Stimulated activated naive CD4-positive, alpha-beta T cell (primary cell): ENCODE results near the gene SMPD3.

ENCODE experiments used
- DNase-seq, 6 experiments: peaks; one replicate each; lab custom pipeline; 2025; lab: John Stamatoyannopoulos, UW

SMPD3 gene

DNA sequence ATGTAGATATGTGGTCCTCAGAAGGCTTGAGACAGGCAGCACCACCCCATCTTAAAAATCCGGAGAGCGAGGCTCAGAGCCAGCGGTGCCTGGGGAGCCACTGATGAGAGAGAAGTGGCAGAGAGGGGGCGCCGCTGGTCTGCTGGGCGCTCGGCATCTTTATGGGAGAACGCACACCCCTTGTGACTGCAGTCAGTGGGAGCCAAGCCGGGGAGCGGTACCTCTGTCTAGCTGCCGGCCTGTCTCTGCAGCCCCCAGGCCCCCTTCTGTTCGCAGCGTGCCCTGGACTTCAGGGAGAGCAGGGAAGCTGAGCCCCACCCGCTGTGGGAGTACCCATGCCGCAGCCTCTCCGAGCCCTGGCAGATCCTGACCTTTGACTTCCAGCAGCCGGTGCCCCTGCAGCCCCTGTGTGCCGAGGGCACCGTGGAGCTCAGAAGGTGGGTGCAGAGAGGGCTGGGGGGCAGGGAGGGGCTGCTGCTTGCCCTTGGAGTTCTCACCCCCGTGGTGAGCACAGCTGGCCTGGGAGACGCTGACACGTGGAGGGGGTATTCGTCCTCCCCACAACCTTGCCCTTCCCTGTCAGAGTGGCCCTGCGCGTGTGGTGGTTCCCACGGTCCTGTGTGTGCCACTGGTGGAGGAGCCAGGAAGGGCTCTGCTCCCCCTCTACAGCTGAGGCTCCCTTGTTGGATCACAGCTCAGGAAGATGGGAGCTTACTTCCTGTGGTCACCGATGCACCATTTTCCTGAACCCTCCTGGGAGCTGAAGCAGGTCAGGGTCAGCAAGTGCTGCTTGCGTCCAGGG, 92.7 kb downstream of the SMPD3 start:
- DNase-seq = no peak

DNA sequence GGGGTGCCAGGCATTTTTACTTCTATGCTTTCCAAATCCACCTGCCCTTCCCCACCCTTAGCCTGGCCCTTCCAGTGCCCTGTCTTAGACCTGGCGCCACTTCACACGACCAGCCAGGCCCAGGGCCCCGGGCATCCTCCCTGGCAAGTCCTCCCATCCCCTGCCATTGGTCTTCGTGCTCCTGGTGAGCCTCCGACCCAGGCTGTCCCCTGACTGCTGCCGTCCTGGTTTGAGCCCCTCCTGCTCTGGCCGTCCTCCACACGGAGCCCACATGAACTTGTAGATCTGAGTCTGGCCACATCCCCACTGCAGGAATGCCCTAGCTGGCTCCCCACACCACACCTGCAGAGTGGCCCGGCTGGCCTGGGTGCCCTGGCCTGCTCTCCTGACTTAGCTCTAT, 93.5 kb downstream of the SMPD3 start:
- DNase-seq = no peak

DNA sequence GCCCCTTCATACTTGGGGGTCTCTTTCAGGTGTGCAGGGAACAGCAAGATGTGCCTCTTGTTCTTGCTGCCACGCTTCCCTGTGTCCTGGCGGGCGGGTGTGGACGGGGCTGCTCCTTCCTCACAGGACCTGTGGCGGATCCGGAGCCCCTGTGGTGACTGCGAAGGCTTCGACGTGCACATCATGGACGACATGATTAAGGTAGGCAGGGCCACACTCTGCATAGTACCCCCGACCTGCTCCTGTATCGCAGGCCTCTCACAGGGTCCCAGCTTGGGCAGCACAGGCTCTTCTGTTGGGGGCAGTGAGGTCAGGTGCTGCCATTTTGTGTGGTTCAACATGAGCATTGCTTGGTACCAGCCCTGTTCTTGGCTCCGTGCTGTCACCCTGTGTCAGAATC, 94.9 kb downstream of the SMPD3 start:
- no peak for DNase-seq

DNA sequence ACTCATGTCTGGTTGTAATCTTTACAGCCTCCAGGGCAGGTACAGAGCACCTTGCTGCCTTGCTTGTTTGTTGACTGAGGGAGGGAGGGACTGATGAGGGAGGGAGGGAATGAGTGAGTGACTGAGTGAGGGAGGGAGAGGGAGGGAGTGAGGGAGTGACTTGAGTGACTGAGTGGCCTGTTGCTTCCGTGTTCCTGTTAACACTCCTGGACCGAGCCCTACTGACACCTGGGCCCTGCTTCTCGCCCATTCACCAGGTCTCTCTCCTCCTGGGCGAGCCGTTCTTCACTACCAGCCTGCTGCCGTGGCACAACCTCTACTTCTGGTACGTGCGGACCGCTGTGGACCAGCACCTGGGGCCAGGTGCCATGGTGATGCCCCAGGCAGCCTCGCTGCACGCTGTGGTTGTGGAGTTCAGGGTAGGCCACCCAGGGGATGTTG, 96.3 kb downstream of the SMPD3 start:
- DNase-seq = no peak

DNA sequence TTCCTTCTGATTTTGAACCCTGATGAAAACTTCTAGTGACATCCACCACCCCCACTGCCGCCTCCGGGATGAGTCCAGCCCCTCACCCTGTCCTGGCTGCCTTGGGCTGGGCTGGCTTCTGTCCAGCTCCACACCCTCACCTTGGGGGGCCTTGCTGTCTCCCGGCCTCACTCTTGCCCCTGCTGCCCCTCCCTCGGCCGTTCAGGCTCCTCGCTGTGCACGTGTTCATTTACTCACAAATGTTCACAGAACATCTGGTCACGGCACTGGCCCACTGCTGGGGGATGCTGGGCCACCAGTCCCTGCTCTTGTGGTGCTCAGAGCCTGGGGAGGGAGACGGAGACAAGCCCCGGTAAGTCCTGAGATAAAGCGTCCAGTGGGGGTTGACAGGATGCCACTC, 96.8 kb downstream of the SMPD3 start:
- no peak for DNase-seq

DNA sequence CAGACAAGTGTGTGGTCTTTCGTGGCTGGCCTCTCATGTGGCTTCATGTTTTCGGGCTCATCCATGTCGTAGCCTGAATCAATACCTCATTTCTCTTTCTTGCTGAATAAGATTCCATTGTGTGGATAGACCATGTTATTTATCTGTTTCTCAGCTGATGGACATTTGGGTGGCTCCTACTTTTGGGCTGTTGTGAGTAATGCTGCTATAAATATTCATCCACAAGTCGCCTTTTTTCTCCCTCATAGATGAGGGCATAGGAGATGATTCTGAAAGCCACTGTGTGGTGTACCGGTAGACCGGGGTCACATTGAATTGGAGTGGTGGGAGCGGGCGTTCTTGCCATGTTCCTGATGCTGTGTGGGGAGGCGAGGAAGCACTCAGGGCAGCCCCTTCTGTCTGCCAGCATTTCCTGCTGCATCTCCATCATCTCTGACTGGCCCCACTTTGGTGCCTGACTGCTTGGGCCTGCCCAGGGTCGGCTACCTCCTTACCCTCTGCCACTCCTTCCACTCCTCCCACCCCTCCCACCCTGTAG, 97.4 kb downstream of the SMPD3 start:
- no peak for DNase-seq

DNA sequence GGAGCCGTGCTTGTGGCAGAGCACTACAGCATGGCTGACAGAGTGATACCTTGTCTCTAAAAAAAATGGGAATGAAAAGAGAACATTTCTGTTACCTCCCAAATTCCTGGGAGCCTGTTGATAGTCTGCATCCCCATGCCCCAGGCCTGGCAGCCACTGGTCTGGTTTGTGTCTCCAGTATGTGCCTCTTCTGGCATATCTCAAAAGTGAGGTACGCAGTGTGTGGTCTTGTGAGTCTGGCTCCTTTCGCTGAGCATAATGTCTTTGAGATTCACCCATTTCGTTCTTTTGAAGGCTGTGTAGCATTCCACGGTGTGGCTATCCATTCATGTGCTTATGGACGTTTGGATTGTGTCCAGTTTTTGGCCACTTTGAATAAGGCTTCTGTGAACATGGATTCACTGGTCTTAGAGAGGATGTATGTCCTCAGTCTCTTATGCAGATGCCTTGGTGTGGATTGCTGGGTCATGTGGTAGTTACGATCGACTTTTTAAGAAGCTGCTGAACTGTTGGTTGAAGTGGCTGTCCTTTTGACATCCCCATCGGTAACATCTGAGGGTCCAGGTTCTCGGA, 98.4 kb downstream of the SMPD3 start:
- no peak for DNase-seq

DNA sequence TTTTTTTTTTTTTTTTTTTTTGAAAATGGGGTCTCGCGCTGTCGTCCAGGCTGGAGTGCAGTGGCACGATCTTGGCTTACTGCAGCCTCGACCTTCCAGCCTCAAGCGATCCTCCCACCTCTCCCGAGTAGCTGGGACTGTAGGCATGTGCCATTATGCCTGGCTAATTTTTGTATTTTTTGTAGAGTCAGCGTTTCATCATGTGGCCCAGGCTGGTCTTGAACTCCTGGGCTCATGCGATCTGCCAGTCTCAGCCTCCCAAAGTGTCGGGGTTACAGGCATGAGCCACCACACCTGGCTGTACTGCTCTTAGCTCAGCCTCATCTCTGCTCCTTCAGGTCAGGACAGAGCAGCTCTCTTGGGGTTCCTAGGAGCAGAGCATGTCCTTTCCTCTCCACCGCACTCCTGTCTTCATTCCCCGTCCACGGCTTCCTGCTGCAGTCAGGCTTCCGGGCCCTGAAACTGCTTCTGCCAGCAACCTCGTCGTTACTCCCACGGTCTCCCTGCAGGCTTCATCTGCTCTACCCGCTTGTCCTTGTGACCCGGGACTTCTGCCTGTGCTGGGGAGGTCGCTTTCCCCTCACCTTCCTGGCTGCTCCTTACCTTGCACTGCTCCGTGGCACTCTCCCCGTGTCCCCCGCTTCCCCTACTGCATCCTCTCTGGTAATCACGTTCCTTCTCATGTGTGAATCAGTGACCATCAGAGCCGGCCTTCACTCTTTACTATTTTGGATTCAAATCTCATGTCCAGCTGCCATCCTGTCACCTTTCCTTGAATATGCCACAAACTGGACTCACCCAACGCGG, 99.5 kb downstream of the SMPD3 start:
- no peak for DNase-seq

DNA sequence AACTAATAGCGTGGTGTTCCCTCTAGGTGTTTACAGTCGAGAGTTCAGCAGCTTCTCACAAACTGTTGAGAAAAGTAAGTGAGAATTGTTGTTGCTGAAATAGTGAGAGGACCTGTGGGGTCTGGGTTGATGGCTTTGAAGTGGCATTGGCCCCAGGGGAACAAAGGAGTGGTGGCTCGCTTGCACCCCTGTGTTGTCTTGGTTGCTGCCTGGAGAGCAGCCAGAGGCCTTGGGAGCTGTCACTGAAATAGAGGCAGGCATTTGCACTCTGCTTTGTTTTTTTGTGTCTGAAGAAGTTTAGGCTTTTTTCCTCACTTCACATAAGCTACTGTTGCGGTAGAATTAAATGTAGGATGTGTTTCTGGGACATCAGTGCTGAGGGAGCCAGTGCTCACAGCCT, 100.7 kb downstream of the SMPD3 start:
- DNase-seq = no peak

DNA sequence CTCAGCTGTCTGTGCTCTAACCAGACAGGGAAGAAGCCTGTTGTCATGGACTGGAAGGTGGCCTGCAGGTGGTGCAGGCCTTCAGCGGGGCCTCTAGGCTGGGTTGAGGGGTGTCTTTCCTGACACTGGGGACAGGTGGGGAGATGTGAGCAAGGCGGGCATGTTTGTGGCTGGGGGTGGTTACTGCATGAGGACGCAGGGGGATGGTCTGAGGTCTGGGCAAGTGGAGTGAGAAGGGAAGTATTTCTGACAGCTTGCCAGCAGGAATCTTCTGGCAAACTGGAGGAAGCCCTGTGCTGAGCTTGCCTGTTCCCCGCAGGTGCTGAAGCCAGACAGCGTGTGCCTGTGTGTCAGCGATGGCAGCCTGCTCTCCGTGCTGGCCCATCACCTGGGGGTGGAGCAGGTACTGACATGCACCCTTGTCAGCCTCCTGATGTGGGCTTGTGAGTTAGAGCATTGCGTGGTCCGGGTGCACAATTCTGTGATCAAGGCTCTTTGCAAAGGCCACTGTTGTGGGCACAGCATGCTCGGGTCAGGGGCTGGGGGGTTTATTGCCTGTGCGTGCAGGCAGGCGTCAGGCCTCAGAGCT, 101.3 kb downstream of the SMPD3 start:
- DNase-seq = no peak

DNA sequence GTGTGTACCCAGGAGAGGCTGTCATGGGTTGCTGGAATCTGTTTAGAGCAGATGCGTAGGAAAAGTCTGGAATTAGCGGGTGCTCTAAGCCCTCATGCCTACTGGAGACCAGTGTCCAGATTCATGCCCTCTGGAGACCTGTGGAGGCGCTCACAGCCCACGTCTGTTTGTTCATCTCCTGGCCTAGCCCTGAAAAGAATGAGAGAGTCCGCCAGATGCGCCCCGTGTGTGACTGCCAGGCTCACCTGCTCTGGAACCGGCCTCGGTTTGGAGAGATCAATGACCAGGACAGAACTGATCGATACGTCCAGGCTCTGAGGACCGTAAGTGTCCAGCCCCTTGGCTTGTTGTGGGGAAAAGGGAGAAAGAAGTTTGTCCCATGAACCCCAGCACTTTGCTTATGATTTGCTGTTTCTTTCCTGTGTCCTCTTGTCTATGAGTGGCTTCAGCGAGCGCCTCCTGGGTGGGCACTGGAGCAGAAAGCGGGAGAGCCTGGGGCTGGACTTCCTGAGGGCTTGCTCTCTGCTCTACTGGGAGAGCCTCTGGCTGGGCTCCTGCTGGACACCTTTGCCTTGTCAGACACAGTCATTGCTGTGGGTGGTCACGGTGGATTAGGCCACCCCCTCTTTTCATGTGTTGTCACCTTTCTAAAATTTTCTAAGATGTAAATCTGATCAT, 102.2 kb downstream of the SMPD3 start:
- DNase-seq = no peak

DNA sequence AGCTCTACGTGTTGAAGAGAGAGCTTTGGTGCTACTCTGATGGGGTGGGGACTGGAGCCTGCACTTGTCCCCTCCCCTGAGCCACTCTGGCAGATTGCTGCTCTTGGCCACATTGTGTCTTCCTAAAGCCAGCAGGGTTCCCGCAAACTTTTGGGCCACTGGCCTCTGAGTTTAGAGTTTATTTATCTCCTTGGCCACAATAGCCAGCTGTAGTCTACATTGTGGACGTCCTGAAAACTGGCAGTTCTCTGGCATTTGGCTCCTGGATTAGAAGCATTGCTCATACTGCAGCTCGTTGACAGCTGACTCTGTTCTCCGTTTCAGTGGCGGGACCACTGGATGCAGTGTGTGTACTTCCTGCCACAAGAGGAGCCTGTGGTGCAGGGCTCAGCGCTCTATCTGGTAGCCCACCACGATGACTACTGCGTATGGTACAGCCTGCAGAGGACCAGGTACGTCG, 102.9 kb downstream of the SMPD3 start:
- DNase-seq = no peak

DNA sequence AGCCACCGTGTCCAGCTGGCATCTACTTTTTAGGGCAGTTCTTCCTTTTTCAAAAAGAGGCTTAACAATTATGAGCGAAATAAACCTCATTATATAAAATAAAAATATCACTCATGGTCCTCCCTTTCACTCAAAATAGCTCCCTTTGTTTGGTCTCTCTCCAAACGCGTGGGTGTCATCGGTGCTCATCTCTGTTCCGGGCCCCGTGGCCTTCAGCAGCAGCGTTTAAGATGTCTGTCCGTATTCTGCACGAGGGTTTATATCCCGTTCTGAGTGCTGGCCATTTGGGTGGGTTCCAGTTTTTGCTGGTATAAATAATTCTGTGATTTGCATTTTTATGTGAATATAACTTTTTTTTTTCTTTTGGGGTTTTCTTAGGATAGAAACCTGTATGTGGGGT, 104.1 kb downstream of the SMPD3 start:
- no peak for DNase-seq

DNA sequence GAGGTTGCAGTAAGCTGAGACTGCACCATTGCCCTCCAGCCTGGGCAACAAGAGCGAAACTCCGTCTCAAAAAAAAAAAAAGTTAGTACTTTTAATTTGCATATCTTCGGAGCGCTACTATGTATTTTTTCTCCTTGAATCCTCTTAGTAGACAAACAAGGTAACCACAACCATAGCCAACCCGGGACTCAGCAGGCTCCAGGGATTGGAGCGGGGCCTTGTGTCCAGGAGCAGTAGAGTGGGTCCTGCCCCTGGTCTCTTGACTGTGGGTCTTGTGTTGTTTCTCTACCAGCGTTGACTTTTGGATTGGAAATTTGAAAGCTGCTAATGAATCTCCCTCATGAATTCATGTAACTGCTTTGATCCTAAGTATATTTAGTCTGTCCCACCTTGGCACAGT, 105.2 kb downstream of the SMPD3 start:
- DNase-seq = no peak

DNA sequence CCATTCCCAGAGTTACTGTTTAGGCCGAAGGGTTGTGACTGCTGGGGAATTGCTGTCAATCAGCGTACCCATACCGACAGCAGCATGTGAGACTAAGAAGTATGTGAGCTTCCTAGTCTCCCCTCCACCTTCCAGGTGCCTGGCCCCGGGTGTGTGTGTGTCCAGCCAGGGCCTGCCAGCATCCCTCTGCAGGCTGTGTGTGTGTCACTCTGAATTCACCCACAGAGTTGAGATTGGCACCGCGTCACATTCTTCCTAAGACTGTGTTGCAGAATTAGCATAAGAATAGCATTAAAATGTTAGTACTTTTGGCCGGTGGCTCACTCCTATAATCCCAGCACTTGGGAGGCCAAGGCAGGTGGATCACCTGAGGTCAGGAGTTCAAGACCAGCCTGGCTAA, 105.7 kb downstream of the SMPD3 start:
- DNase-seq = no peak

DNA sequence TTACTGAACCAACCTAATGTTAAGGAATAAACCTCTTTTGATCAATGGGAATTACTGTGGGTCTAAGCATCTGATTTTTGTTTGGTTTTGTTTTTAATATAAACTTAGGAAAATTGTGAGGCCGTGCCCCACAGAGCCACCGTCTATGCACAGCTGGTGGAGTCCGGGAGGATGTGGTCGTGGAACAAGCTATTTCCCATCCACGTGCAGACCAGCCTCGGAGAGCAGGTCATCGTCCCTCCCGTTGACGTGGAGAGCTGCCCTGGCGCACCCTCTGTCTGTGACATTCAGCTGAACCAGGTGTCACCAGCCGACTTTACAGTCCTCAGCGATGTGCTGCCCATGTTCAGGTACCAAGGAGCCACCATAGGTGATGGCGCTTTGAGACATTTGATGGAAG, 109.1 kb downstream of the SMPD3 start:
- DNase-seq = no peak

DNA sequence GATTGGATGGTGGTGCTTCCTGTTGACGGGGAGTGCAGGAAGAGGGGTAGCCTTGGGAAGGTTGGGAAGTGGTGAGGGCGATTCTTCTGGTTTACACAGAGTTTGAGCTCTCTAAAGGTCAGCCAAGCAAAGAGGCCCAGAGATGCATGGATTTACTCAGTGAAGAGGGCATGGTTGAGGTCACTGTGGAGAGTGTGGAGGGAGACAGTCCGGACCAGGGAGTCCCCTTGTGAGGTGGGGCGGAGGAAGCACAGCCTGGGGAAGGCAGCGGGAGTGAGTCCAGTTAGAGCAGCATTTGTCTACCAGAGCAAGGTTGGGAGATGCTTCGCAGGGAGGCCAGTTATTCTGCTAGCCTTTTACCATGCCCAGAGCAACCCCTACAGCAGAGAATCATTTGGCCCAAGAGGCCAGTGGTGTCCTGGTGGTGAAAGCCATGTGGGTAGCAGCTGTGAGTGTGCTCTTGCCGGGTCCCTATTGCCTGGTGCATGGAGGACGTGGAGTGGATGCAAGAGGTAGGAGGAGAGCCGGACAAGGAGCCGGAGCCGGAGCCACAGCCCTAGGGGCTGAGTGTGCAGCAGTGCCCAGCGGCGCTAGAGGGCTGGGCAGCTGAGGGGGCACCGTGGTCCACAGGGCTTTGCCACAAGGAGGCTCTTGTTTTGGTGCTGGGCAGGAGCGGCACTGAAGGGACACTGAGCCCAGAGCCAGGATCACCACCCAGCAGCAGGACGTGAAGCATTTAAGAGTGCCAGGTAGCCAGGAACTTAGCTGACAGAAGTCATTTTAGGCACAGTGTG, 109.8 kb downstream of the SMPD3 start:
- no peak for DNase-seq

DNA sequence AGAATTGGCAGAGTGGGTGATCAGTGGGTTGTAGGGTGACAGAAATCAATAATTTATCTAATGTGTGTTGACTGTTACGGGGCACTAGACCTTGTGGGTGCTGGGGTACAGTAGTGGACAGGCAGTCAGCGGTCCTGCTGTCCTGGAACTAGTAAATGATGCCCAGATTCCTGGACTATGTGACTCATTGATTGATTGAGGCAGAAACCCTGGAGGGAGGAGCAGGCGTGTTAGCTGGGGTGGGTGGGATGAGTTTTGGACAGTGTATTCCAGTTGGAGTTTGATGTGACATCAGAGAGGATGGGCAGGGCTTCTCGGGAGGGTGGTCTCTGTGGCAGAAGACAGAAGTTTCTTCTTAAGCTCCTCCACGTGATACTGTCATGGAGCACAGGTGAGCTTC, 113.1 kb downstream of the SMPD3 start:
- no peak for DNase-seq

DNA sequence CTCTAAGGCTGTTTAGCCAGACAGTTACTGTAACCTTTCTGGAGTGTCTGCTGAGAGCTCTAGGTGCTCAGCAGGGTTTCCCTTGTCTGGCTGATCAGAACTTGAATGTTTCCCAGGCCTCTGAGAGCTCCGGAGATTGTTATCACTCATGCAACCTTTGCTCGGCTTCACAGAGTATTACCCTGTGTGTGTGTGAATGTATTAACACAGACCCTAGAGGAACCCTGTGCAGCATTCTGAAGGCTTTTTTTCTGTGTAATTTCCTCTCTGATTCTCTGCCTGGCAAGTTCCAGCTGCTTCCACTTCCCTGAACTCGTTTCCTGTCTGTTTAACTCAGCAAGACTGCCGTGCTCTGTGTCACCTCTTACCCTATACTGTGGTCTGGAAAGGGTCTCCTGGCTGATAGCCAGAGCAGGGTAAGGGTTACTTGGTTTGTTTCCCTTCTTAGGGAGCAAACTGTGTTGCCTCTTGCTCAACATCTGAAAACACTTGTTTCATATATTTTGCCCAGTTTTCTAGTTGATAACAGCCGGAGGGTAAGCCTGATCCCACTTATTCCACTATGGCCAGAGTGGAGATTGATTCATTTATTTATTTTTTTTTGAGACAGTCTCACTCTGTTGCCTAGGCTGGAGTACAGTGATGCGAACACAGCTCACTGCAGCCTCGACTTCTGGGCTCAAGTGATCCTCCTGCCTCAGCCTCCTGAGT, 115.7 kb downstream of the SMPD3 start:
- DNase-seq = no peak

DNA sequence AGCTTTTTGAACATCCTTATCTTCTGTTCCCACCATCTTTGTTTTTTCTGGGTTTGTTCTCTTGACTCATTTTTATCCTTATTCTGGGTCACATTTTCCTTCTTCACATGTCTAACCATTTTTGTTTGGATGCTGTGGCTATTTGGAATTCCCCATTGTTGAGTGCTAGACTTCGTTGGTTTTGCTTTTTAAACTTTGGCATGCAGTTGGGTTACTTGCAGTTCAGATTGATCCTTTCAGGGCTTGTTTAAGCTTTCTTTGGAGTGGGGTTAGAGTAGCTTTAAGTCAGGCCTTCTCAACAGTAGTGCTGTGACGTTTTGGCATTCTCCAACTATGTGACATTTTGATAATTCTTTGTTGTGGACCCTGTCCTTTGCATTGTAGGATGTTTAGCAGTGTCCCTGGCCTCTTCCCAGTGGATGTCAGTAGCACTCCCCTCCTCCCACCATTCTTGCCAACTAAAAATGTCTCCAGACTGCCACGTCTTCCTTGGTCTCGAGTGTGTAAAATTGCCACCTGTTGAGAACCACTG, 116.4 kb downstream of the SMPD3 start:
- no peak for DNase-seq
